ENCODE results near the gene CYTH1.

DNA sequence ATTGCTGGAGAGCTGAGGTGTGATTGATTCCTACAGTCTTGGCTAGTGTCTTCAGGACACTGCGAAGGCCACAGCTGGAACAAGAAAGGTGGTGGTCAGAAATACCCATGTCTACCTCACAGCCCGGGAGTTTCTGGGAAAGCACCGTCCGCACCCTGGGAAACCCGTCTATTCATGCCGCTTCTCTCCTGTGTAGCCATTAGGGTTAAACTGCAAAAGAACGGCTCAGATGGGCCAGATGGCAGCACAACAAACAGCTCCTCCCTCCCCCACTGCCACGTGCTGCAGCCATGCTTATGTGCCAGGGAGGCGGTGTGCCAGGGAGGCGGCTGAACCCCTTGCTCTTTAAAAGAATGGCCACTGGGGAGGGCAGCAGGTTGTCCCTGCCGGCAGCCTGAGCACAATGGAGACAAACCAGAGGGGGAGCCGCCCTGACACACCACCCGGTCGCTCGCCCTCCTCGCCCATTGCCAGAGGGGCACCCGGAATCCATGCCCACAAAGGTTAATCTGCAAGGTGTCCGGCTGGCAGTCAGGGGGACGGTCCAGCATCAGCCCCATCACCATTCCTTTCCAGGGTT is 65.2 kb downstream of the CYTH1 start:
- TF ChIP-seq, protein P1, sequence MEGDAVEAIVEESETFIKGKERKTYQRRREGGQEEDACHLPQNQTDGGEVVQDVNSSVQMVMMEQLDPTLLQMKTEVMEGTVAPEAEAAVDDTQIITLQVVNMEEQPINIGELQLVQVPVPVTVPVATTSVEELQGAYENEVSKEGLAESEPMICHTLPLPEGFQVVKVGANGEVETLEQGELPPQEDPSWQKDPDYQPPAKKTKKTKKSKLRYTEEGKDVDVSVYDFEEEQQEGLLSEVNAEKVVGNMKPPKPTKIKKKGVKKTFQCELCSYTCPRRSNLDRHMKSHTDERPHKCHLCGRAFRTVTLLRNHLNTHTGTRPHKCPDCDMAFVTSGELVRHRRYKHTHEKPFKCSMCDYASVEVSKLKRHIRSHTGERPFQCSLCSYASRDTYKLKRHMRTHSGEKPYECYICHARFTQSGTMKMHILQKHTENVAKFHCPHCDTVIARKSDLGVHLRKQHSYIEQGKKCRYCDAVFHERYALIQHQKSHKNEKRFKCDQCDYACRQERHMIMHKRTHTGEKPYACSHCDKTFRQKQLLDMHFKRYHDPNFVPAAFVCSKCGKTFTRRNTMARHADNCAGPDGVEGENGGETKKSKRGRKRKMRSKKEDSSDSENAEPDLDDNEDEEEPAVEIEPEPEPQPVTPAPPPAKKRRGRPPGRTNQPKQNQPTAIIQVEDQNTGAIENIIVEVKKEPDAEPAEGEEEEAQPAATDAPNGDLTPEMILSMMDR (IDR thresholded peaks at IDR 0.05) = no peak
- TF ChIP-seq POLR2A (IDR thresholded peaks at IDR 0.05) = peak in 1 of 4 donors; percentile 17
